ENCODE measurements around the gene MAMLD1.

Gene MAMLD1

GRCh38 chrX:150486011-150486410, 122.9 kb downstream of the MAMLD1 start:
- Histone ChIP-seq H3K36me3 (ENCODE audit: control insufficient read depth, low read depth, low read length) (no peaks in the 10 kb centered on the region), H3K9ac (ENCODE audit: low read length) (no peak overlapping the region), H3K4me1 (ENCODE audit: control insufficient read depth, low read depth, low read length) (no peaks in the 10 kb centered on the region), H3K27ac (ENCODE audit: low read length) (no peak overlapping the region), H3K9me3 (ENCODE audit: control insufficient read depth, low read depth, low read length) (peaks cover 8% of the 10 kb centered on the region), H3K27me3 (ENCODE audit: control insufficient read depth, insufficient read depth, low read length) (no peaks in the 10 kb centered on the region), H3K4me3 (ENCODE audit: low read length) (no peak overlapping the region)

GRCh38 chrX:150487369-150488094, 124.4 kb downstream of the MAMLD1 start:
- peaks cover 4% of the 10 kb centered on the region for H3K9me3 ChIP-seq (ENCODE audit: control insufficient read depth, low read depth, low read length)
- H3K4me1 ChIP-seq (ENCODE audit: control insufficient read depth, low read depth, low read length) = no peaks in the 10 kb centered on the region
- H3K9ac ChIP-seq (ENCODE audit: low read length) = no peak overlapping the region
- H3K27ac ChIP-seq (ENCODE audit: low read length) = no peak overlapping the region
- no peaks in the 10 kb centered on the region for H3K36me3 ChIP-seq (ENCODE audit: control insufficient read depth, low read depth, low read length)
- H3K4me3 ChIP-seq (ENCODE audit: low read length) = no peak overlapping the region
- H3K27me3 ChIP-seq (ENCODE audit: control insufficient read depth, insufficient read depth, low read length) = no peaks in the 10 kb centered on the region

DNA sequence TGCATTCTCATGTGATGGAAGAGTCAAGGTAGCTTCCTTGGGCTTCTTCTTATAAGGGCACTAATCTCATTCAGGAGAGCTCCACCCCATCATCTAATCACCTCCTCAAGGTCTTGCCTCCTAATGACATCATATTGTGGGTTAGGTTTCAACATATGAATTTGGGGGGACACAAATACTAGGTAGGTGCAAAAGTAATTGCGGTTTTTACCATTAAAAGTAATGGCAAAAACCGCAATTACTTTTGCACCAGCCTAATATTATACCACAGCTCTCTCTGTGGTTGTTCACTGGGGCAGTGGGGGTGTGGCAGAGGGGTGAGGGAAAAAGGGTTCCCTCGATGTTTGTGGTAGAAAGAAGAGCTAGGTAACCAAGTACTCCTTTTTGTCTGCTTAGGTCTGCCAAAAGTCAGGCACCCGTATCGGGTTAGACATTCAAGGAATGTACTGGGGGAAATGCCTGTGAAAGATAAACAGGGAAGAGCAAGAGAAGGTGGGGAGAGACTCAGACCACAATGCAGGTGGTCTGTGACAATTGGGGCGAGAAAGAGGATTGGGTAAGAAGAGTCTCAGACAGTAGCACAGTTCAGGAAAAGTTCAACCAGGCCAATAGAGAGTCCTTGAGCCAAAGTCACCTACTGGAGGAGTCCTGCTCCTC, 126.4 kb downstream of the MAMLD1 start:
- Histone ChIP-seq H3K9ac (ENCODE audit: low read length) (no peak overlapping the region), H3K36me3 (ENCODE audit: control insufficient read depth, low read depth, low read length) (no peaks in the 10 kb centered on the region), H3K4me1 (ENCODE audit: control insufficient read depth, low read depth, low read length) (no peaks in the 10 kb centered on the region), H3K27ac (ENCODE audit: low read length) (no peak overlapping the region), H3K4me3 (ENCODE audit: low read length) (no peak overlapping the region), H3K9me3 (ENCODE audit: control insufficient read depth, low read depth, low read length) (peaks cover 4% of the 10 kb centered on the region), H3K27me3 (ENCODE audit: control insufficient read depth, insufficient read depth, low read length) (no peaks in the 10 kb centered on the region)

- no peaks in the 10 kb centered on the region for H3K4me1 ChIP-seq (ENCODE audit: control insufficient read depth, low read depth, low read length)
- no peaks in the 10 kb centered on the region for H3K27me3 ChIP-seq (ENCODE audit: control insufficient read depth, insufficient read depth, low read length)
- no peak overlapping the region for H3K27ac ChIP-seq (ENCODE audit: low read length)
- H3K36me3 ChIP-seq (ENCODE audit: control insufficient read depth, low read depth, low read length) = no peaks in the 10 kb centered on the region
- H3K9ac ChIP-seq (ENCODE audit: low read length) = no peak overlapping the region
- no peak overlapping the region for H3K4me3 ChIP-seq (ENCODE audit: low read length)
- peaks cover 3% of the 10 kb centered on the region for H3K9me3 ChIP-seq (ENCODE audit: control insufficient read depth, low read depth, low read length)
Measured at GRCh38 chrX:150495496-150495895, 132.4 kb downstream of the MAMLD1 start.

DNA sequence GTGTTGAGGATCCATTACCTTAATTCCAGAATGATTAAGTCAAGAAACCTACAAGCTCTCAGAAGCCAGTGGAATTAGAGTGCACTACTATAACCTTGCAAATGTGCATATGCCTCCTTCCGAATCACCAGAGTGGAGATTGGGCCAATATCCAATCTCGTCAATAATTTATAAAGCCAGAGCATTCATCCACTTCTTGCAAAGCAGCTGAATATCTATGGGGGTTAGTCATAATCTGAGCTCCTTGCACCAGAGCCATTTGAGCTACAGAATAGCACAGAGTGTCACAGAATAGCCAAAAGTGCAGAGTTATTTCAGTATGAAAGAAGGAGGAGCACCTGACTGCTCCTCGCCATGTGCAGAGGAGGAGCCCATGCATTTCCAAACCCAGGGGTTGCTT, 136.1 kb downstream of the MAMLD1 start:
- Histone ChIP-seq H3K9me3 (ENCODE audit: control insufficient read depth, low read depth, low read length) (peaks cover 21% of the 10 kb centered on the region), H3K9ac (ENCODE audit: low read length) (no peak overlapping the region), H3K4me3 (ENCODE audit: low read length) (no peak overlapping the region)

GRCh38 chrX:150502091-150502490, 139.0 kb downstream of the MAMLD1 start:
- no peaks in the 10 kb centered on the region for H3K27me3 ChIP-seq (ENCODE audit: control insufficient read depth, insufficient read depth, low read length)
- peaks cover 21% of the 10 kb centered on the region for H3K9me3 ChIP-seq (ENCODE audit: control insufficient read depth, low read depth, low read length)
- H3K27ac ChIP-seq (ENCODE audit: low read length) = no peak overlapping the region
- H3K4me3 ChIP-seq (ENCODE audit: low read length) = no peak overlapping the region
- H3K4me1 ChIP-seq (ENCODE audit: control insufficient read depth, low read depth, low read length) = peaks cover 16% of the 10 kb centered on the region
- H3K36me3 ChIP-seq (ENCODE audit: control insufficient read depth, low read depth, low read length) = no peaks in the 10 kb centered on the region
- H3K9ac ChIP-seq (ENCODE audit: low read length) = no peak overlapping the region

More for the DNA sequence above, 136.1 kb downstream of the MAMLD1 start:
- H3K4me1 ChIP-seq (ENCODE audit: control insufficient read depth, low read depth, low read length) = no peaks in the 10 kb centered on the region
- H3K27ac ChIP-seq (ENCODE audit: low read length) = no peak overlapping the region
- no peaks in the 10 kb centered on the region for H3K36me3 ChIP-seq (ENCODE audit: control insufficient read depth, low read depth, low read length)
- no peaks in the 10 kb centered on the region for H3K27me3 ChIP-seq (ENCODE audit: control insufficient read depth, insufficient read depth, low read length)

DNA sequence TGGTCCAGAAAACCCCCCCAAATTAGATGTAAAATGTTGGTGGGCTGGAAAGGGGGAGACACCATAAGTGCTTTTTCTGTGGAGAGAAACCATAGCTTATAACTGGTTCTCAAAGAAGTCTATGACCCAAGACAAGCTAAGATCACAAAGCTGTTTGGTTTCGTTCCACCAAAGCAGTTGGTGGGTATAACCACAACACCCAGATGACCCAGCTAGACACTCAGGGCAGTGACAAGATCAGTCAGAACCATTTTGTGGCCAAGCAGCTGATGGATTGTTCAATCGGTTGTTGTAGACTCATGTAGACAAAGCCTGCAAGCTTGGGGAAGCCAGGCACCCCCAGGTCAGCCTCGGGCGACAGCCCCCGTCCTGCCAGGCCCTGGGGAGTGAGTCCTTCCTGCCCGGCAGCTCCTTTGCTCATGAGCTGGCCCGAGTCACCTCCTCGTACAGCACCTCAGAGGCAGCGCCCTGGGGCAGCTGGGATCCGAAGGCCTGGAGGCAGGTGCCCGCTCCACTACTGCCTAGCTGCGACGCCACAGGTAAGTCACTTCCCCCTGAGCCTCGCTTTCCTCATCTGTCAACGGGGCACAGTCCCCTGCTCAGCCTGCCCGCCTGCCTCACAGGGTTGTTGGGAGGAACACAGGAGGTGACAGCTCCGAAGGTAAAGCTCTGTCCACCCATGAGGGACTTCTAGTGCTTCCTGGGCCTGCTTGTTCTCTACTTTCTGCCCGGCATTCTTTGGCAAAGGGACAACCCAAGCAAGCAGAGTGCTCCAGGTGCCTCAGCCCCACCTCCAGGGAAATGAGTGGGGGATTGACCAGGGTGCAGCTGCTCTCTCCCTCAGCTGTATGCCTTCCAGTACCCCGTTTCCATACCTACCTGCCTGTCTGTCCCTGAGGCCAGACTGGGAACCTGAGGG, 140.1 kb downstream of the MAMLD1 start:
- no peak overlapping the region for H3K9ac ChIP-seq (ENCODE audit: low read length)
- H3K9me3 ChIP-seq (ENCODE audit: control insufficient read depth, low read depth, low read length) = peaks cover 17% of the 10 kb centered on the region
- peaks cover 16% of the 10 kb centered on the region for H3K4me1 ChIP-seq (ENCODE audit: control insufficient read depth, low read depth, low read length)
- H3K27ac ChIP-seq (ENCODE audit: low read length) = no peak overlapping the region
- no peaks in the 10 kb centered on the region for H3K36me3 ChIP-seq (ENCODE audit: control insufficient read depth, low read depth, low read length)
- no peaks in the 10 kb centered on the region for H3K27me3 ChIP-seq (ENCODE audit: control insufficient read depth, insufficient read depth, low read length)
- H3K4me3 ChIP-seq (ENCODE audit: low read length) = no peak overlapping the region

- Histone ChIP-seq H3K4me3 (ENCODE audit: low read length) (no peak overlapping the region), H3K36me3 (ENCODE audit: control insufficient read depth, low read depth, low read length) (no peaks in the 10 kb centered on the region), H3K27me3 (ENCODE audit: control insufficient read depth, insufficient read depth, low read length) (no peaks in the 10 kb centered on the region), H3K9ac (ENCODE audit: low read length) (no peak overlapping the region), H3K9me3 (ENCODE audit: control insufficient read depth, low read depth, low read length) (peaks cover 17% of the 10 kb centered on the region), H3K4me1 (ENCODE audit: control insufficient read depth, low read depth, low read length) (peaks cover 21% of the 10 kb centered on the region), H3K27ac (ENCODE audit: low read length) (no peak overlapping the region)
Measured at GRCh38 chrX:150503898-150504219, 140.7 kb downstream of the MAMLD1 start.

DNA sequence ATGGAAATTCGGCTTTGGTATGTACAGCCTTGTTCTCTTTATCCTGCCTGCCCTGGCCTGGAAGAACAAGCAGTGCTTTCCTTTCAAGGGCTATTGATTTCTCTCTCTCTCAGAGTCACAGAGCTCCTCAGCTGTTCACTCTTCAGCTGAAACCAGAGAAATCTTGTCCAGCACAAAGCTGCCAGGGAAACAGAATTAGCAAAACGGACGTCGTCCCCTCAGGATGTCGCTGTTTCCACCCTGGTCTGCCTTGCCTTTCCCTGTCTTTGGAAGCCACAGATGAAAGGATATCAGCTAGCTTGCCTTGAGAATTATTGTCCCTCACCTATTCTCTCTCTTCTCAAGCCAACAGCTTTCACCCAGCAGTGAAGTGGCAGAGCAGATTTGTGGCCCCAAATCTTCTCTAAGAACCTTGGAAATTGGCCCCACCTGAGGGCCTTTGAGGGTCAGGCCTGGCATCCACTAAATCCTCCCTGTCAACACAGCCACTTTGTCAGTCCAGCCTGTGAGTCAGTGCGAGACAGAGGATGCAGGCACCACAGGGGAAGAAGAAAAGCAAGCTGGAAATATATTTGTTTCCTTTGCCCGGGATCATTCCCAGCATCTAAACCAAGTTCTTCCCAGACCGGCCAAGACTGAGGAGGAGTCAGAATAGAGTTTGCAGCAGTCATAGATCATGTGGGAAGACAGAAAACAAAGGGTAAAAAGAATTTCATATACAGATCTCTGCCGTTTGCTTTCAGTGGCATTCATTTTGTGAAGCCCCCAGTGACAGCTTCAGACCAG, 141.5 kb downstream of the MAMLD1 start:
- Histone ChIP-seq H3K4me3 (ENCODE audit: low read length) (no peak overlapping the region), H3K27ac (ENCODE audit: low read length) (no peak overlapping the region), H3K36me3 (ENCODE audit: control insufficient read depth, low read depth, low read length) (no peaks in the 10 kb centered on the region), H3K9ac (ENCODE audit: low read length) (no peak overlapping the region), H3K27me3 (ENCODE audit: control insufficient read depth, insufficient read depth, low read length) (no peaks in the 10 kb centered on the region), H3K4me1 (ENCODE audit: control insufficient read depth, low read depth, low read length) (peaks cover 25% of the 10 kb centered on the region), H3K9me3 (ENCODE audit: control insufficient read depth, low read depth, low read length) (peaks cover 17% of the 10 kb centered on the region)

GRCh38 chrX:150506020-150506419, 142.9 kb downstream of the MAMLD1 start:
- Histone ChIP-seq H3K4me1 (ENCODE audit: control insufficient read depth, low read depth, low read length) (peaks cover 25% of the 10 kb centered on the region), H3K27ac (ENCODE audit: low read length) (no peak overlapping the region), H3K36me3 (ENCODE audit: control insufficient read depth, low read depth, low read length) (no peaks in the 10 kb centered on the region), H3K27me3 (ENCODE audit: control insufficient read depth, insufficient read depth, low read length) (no peaks in the 10 kb centered on the region), H3K9me3 (ENCODE audit: control insufficient read depth, low read depth, low read length) (peaks cover 17% of the 10 kb centered on the region), H3K9ac (ENCODE audit: low read length) (peak overlapping the region; percentile 53), H3K4me3 (ENCODE audit: low read length) (peak overlapping the region; percentile 1)

GRCh38 chrX:150506486-150506885, 143.4 kb downstream of the MAMLD1 start:
- Histone ChIP-seq H3K4me3 (ENCODE audit: low read length) (peak overlapping the region; percentile 36), H3K27me3 (ENCODE audit: control insufficient read depth, insufficient read depth, low read length) (no peaks in the 10 kb centered on the region), H3K27ac (ENCODE audit: low read length) (peak overlapping the region; percentile 68), H3K4me1 (ENCODE audit: control insufficient read depth, low read depth, low read length) (peaks cover 25% of the 10 kb centered on the region), H3K9me3 (ENCODE audit: control insufficient read depth, low read depth, low read length) (peaks cover 17% of the 10 kb centered on the region), H3K36me3 (ENCODE audit: control insufficient read depth, low read depth, low read length) (no peaks in the 10 kb centered on the region), H3K9ac (ENCODE audit: low read length) (peak overlapping the region; percentile 53)

Measured in iPS-18a (cell line).